ENCODE measurements around the gene NHS. TPM values are rescaled to one million over a fixed set of nuclear protein-coding genes. Genes with fewer than 3 reads are reported as not detected.

NHS gene
- total RNA-seq, 4 donors from 2014 or later = 5.0 to 8.7 (median 6.2) TPM

DNA sequence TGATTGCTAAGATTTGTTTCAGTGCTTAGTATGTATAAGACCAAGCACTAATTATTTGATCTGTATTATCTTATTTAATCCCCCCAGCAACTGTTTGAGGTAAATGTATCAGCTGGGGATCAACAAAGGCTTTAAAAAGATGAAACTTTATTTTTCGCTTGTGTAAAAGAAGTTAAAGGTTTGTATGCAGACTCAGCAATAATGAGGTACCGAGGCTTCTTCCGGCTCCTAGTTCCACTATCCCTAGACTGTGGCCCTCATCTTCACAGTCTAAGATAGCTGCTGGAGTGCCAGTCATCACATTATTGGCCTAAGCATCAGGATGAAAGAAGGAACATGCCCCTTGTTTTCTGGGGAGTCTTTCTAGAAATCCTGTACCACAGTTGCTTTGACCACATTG, 256.6 kb downstream of the NHS start:
- H3K4me1 ChIP-seq = peaks cover 0 to 10% (median 3%) of the 10 kb centered on the region in 4 donors
- TF ChIP-seq EP300 (IDR thresholded peaks at IDR 0.05) = no peak
- TF ChIP-seq, protein P1, sequence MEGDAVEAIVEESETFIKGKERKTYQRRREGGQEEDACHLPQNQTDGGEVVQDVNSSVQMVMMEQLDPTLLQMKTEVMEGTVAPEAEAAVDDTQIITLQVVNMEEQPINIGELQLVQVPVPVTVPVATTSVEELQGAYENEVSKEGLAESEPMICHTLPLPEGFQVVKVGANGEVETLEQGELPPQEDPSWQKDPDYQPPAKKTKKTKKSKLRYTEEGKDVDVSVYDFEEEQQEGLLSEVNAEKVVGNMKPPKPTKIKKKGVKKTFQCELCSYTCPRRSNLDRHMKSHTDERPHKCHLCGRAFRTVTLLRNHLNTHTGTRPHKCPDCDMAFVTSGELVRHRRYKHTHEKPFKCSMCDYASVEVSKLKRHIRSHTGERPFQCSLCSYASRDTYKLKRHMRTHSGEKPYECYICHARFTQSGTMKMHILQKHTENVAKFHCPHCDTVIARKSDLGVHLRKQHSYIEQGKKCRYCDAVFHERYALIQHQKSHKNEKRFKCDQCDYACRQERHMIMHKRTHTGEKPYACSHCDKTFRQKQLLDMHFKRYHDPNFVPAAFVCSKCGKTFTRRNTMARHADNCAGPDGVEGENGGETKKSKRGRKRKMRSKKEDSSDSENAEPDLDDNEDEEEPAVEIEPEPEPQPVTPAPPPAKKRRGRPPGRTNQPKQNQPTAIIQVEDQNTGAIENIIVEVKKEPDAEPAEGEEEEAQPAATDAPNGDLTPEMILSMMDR (IDR thresholded peaks at IDR 0.05) = no peak
- no peak for TF ChIP-seq POLR2AphosphoS5 (IDR thresholded peaks at IDR 0.05)
- TF ChIP-seq POLR2A (IDR thresholded peaks at IDR 0.05; ENCODE audit: low read depth) = no peak
- no peak for DNase-seq (ENCODE audit: extremely low spot score)
- no peaks in the 10 kb centered on the region for H3K27me3 ChIP-seq
- no peaks in the 10 kb centered on the region for H3K9me3 ChIP-seq
- no peak overlapping the region for H3K27ac ChIP-seq (replicated peaks in 1 of 4)
- intact Hi-C loops (cut with DNase I) = no loop called here
- no peaks in the 10 kb centered on the region for H3K36me3 ChIP-seq
- no peak overlapping the region for H3K4me3 ChIP-seq
- 95% methylated on average over 3 of the region's 3 CpGs for WGBS

DNA sequence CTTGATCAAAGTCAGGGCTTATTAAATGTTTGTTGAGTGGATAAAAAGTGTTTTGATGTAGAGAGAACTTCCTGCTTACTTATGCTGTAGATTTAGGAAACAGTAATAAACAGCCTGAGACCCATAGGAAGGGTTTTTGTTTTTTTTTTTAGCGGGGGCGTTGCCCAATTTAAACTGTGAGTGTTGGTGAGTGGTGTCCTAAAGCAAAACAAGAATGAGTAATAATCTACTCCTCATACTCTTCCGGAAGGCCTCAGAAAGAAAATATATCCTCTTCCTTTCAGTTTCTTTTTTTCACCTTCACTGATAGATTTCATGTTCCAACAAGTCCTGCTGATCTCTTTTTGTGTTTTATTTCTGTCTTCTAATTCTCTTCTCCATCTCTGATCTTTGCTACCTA, 257.9 kb downstream of the NHS start:
- TF ChIP-seq POLR2A (IDR thresholded peaks at IDR 0.05; ENCODE audit: low read depth) (no peak), POLR2AphosphoS5 (IDR thresholded peaks at IDR 0.05) (no peak), EP300 (IDR thresholded peaks at IDR 0.05) (no peak)
- TF ChIP-seq, protein P1 (IDR thresholded peaks at IDR 0.05) = no peak
- Histone ChIP-seq H3K27me3 (no peaks in the 10 kb centered on the region), H3K27ac (replicated peaks in 1 of 4) (no peak overlapping the region), H3K4me1 (peaks cover 0 to 10% (median 3%) of the 10 kb centered on the region in 4 donors), H3K4me3 (no peak overlapping the region), H3K36me3 (no peaks in the 10 kb centered on the region), H3K9me3 (no peaks in the 10 kb centered on the region)
- WGBS = 56% methylated on average over 3 of the region's 3 CpGs
- DNase-seq (ENCODE audit: extremely low spot score) = no peak
- intact Hi-C loops (cut with DNase I) = no loop called here

DNA sequence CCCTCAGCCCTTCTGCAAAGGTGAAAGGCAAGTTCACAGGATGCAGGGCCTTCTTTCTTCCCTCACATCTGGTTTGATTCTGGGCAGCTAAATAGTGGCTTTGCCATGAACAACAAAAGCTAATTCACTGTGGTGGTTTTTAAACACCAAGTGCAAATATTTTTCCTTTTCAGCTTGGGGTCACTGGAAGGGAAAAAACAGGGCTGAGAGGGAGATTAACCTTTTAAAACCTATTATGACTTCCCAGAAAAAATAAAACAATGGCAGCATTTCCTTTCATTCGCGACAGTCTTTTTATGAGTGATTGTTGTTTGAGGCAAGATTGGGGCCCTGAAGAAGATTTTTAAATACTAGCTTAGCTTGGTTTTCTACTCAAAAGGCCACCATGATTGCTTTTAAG, 258.5 kb downstream of the NHS start:
- peaks cover 0 to 10% (median 3%) of the 10 kb centered on the region in 4 donors for H3K4me1 ChIP-seq
- intact Hi-C loops (cut with DNase I) = no loop called here
- no peak overlapping the region for H3K4me3 ChIP-seq
- 73% methylated on average over 2 of the region's 2 CpGs for WGBS
- TF ChIP-seq, protein P1 (IDR thresholded peaks at IDR 0.05) = no peak
- no peak for TF ChIP-seq POLR2A (IDR thresholded peaks at IDR 0.05; ENCODE audit: low read depth)
- no peak for TF ChIP-seq POLR2AphosphoS5 (IDR thresholded peaks at IDR 0.05)
- no peak for TF ChIP-seq EP300 (IDR thresholded peaks at IDR 0.05)
- H3K27ac ChIP-seq (replicated peaks in 1 of 4) = no peak overlapping the region
- no peaks in the 10 kb centered on the region for H3K36me3 ChIP-seq
- DNase-seq (ENCODE audit: extremely low spot score) = no peak
- H3K9me3 ChIP-seq = no peaks in the 10 kb centered on the region
- no peaks in the 10 kb centered on the region for H3K27me3 ChIP-seq

- TF ChIP-seq POLR2A (IDR thresholded peaks at IDR 0.05; ENCODE audit: low read depth) (no peak), EP300 (IDR thresholded peaks at IDR 0.05) (no peak), POLR2AphosphoS5 (IDR thresholded peaks at IDR 0.05) (no peak)
- TF ChIP-seq, protein P1 (IDR thresholded peaks at IDR 0.05) = no peak
- Histone ChIP-seq H3K4me1 (peaks cover 0 to 5% (median 2%) of the 10 kb centered on the region in 4 donors), H3K27me3 (no peaks in the 10 kb centered on the region), H3K36me3 (no peaks in the 10 kb centered on the region), H3K9me3 (no peaks in the 10 kb centered on the region), H3K4me3 (no peak overlapping the region), H3K27ac (replicated peaks in 1 of 4) (no peak overlapping the region)
- WGBS = 87% methylated on average over 9 of the region's 9 CpGs
- no peak for DNase-seq (ENCODE audit: extremely low spot score)
- intact Hi-C loops (cut with DNase I) = no loop called here
Measured at GRCh38 chrX:17634542-17635207, 259.7 kb downstream of the NHS start.

- no peak overlapping the region for H3K27ac ChIP-seq (replicated peaks in 1 of 4)
- H3K36me3 ChIP-seq = no peaks in the 10 kb centered on the region
- DNase-seq (ENCODE audit: extremely low spot score) = no peak
- intact Hi-C loops (cut with DNase I) = no loop called here
- 39% methylated on average over 5 of the region's 5 CpGs for WGBS
- H3K27me3 ChIP-seq = no peaks in the 10 kb centered on the region
- H3K9me3 ChIP-seq = no peaks in the 10 kb centered on the region
- peaks cover 0 to 5% (median 2%) of the 10 kb centered on the region in 4 donors for H3K4me1 ChIP-seq
- TF ChIP-seq POLR2AphosphoS5 (IDR thresholded peaks at IDR 0.05) (no peak), EP300 (IDR thresholded peaks at IDR 0.05) (no peak), POLR2A (IDR thresholded peaks at IDR 0.05; ENCODE audit: low read depth) (no peak)
- TF ChIP-seq, protein P1 (IDR thresholded peaks at IDR 0.05) = no peak
- no peak overlapping the region for H3K4me3 ChIP-seq
Measured at GRCh38 chrX:17635231-17635630, 260.2 kb downstream of the NHS start.

Measured in esophagus muscularis mucosa (tissue), 4 donors.